GM21360 (cell line): Measurements from ENCODE around the gene GRID2.

Source experiments
- ATAC-seq: cut with Tn5 transposase; IDR thresholded peaks from one replicate; pipeline ENCODE4 v1.9.1; 2021; ENCODE audit warnings: mild to moderate bottlenecking, moderate library complexity; ENCODE audit not compliant: unreplicated experiment

The GRID2 gene

GRCh38 chr4:92521941-92522340, 218.2 kb downstream of the GRID2 start:
- no peak for ATAC-seq

GRCh38 chr4:92522356-92522755, 218.6 kb downstream of the GRID2 start:
- no peak for ATAC-seq

- no peak for ATAC-seq
These were observed 220.4 kb downstream of the GRID2 start for GRCh38 chr4:92524131-92524530.

- ATAC-seq = no peak
These were observed 224.8 kb downstream of the GRID2 start for GRCh38 chr4:92528541-92528940.

- no peak for ATAC-seq
These were observed 225.7 kb downstream of the GRID2 start for GRCh38 chr4:92529510-92529909.

GRCh38 chr4:92535599-92535998, 231.8 kb downstream of the GRID2 start:
- no peak for ATAC-seq

GRCh38 chr4:92551616-92552015, 247.8 kb downstream of the GRID2 start:
- no peak for ATAC-seq

- ATAC-seq = no peak
These were observed 262.5 kb downstream of the GRID2 start for GRCh38 chr4:92566269-92566668.

- ATAC-seq = no peak
These were observed 277.1 kb downstream of the GRID2 start for GRCh38 chr4:92580816-92581215.

GRCh38 chr4:92599044-92599443, 295.3 kb downstream of the GRID2 start:
- ATAC-seq = no peak

GRCh38 chr4:92600638-92601037, 296.9 kb downstream of the GRID2 start:
- no peak for ATAC-seq

GRCh38 chr4:92606227-92606626, 302.5 kb downstream of the GRID2 start:
- no peak for ATAC-seq

- ATAC-seq = no peak
These were observed 311.3 kb downstream of the GRID2 start for GRCh38 chr4:92615049-92615448.

- no peak for ATAC-seq
These were observed 315.2 kb downstream of the GRID2 start for GRCh38 chr4:92618968-92619367.

- ATAC-seq = no peak
These were observed 325.5 kb downstream of the GRID2 start for GRCh38 chr4:92629302-92629701.

- ATAC-seq = no peak
These were observed 331.1 kb downstream of the GRID2 start for GRCh38 chr4:92634882-92635281.

- ATAC-seq = no peak
These were observed 332.5 kb downstream of the GRID2 start for GRCh38 chr4:92636038-92636806.

- ATAC-seq = no peak
These were observed 337.6 kb downstream of the GRID2 start for GRCh38 chr4:92641409-92641808.

GRCh38 chr4:92646826-92647225, 343.1 kb downstream of the GRID2 start:
- ATAC-seq = no peak

GRCh38 chr4:92651536-92651935, 347.8 kb downstream of the GRID2 start:
- ATAC-seq = no peak

- no peak for ATAC-seq
These were observed 350.3 kb downstream of the GRID2 start for GRCh38 chr4:92654084-92654483.

GRCh38 chr4:92657695-92658094, 353.9 kb downstream of the GRID2 start:
- ATAC-seq = no peak

GRCh38 chr4:92658318-92658717, 354.6 kb downstream of the GRID2 start:
- ATAC-seq = no peak
